Embryonic facial prominence (tissue), 1 donor: ENCODE data around the gene GRIP2.

Experiments
- DNase-seq: peaks from one replicate; pipeline ENCODE4 v3.0.0-alpha.2; 2016; ENCODE audit errors: extremely low spot score

Gene GRIP2

GRCh38 chr3:14451844-14452739, 88.0 kb downstream of the GRIP2 start:
- DNase-seq, result no peak

GRCh38 chr3:14450922-14451606, 89.1 kb downstream of the GRIP2 start:
- no peak for DNase-seq

GRCh38 chr3:14450506-14450905, 89.6 kb downstream of the GRIP2 start:
- no peak for DNase-seq

- DNase-seq, result no peak
Measured at GRCh38 chr3:14448756-14449727, 91.1 kb downstream of the GRIP2 start.

- DNase-seq, result no peak
Measured at GRCh38 chr3:14448063-14448462, 92.1 kb downstream of the GRIP2 start.

- no peak for DNase-seq
Measured at GRCh38 chr3:14446988-14447570, 93.1 kb downstream of the GRIP2 start.

- DNase-seq, result no peak
Measured at GRCh38 chr3:14445773-14446172, 94.4 kb downstream of the GRIP2 start.

GRCh38 chr3:14444380-14444779, 95.8 kb downstream of the GRIP2 start:
- no peak for DNase-seq

GRCh38 chr3:14441920-14442300, 98.2 kb downstream of the GRIP2 start:
- no peak for DNase-seq

GRCh38 chr3:14441240-14441919, 98.8 kb downstream of the GRIP2 start:
- DNase-seq, result no peak

GRCh38 chr3:14440531-14441239, 99.5 kb downstream of the GRIP2 start:
- DNase-seq, result peak; percentile 68

GRCh38 chr3:14440168-14440518, 100.0 kb downstream of the GRIP2 start:
- no peak for DNase-seq

- no peak for DNase-seq
Measured at GRCh38 chr3:14439501-14440167, 100.5 kb downstream of the GRIP2 start.
